Heart left ventricle (tissue), 16 donors: Measurements from ENCODE around the gene DNAH14. TPM values are rescaled to one million over a fixed set of nuclear protein-coding genes. Genes with fewer than 3 reads are reported as not detected.

Experiments used
- ATAC-seq, 4 donors: fragments of 200-7000 bp; cut with Tn5 transposase; one replicate each; pipeline ENCODE4 v1.9.1; 2020 to 2022; ENCODE audit warnings: moderate library complexity in 4 of 4, mild to moderate bottlenecking in 3 of 4, moderate number of reproducible peaks in 1 of 4
- DNase-seq, 5 donors: peaks; one replicate each; pipeline ENCODE4 v3.0.0-alpha.2; 2020
- H3K27ac ChIP-seq, 12 donors: fragments of 200-600 bp; sonication (generic) in 4 of 12; one replicate each; pipeline versions ENCODE4 v1.5.0 to v1.8.0; 2016 to 2022; ENCODE audit warnings: mild to moderate bottlenecking in 2 of 12
- H3K27me3 ChIP-seq, 9 donors: fragments of 200-600 bp; sonication (generic) in 2 of 9; one replicate each; pipeline versions ENCODE4 v1.5.1 to v1.8.0; 2016 to 2022; ENCODE audit warnings: mild to moderate bottlenecking in 3 of 9
- H3K36me3 ChIP-seq, 9 donors: fragments of 200-600 bp; sonication (generic) in 2 of 9; one replicate each; pipeline versions ENCODE4 v1.5.0 to v1.8.0; 2018 to 2022; ENCODE audit warnings: mild to moderate bottlenecking in 2 of 9
- H3K4me1 ChIP-seq, 12 donors: fragments of 200-600 bp; sonication (generic) in 4 of 12; one replicate each; pipeline versions ENCODE4 v1.5.0 to v1.8.0; 2016 to 2022; ENCODE audit warnings: mild to moderate bottlenecking in 3 of 12
- H3K4me3 ChIP-seq, 12 donors: fragments of 200-600 bp; sonication (generic) in 4 of 12; one replicate each; pipeline versions ENCODE4 v1.5.0 to v1.8.0; 2017 to 2022; ENCODE audit warnings: mild to moderate bottlenecking in 9 of 12, moderate library complexity in 4 of 12
- H3K9me3 ChIP-seq, 12 donors: fragments of 200-600 bp; sonication (generic) in 4 of 12; one replicate each; pipeline versions ENCODE4 v1.5.0 to v1.8.0; 2016 to 2022; ENCODE audit warnings: mild to moderate bottlenecking in 1 of 12
- POLR2A ChIP-seq, 2 donors: fragments of 450-650 bp; IDR thresholded peaks; one replicate each; pipeline ENCODE4 v1.6.1; 2017; ENCODE audit warnings: antibody characterized with exemption in 2 of 2, mild to moderate bottlenecking in 2 of 2, moderate library complexity in 2 of 2
- WGBS, 4 donors: extraction: QIAGEN DNeasy Blood & Tissue Kit in 2 of 4; methylation state at CpG; one replicate each; pipeline versions ENCODE4 v1.1.5 to v1.1.7; 2013 to 2018; 5-methylcytosine and 5-hydroxymethylcytosine counted together
- intact Hi-C, 10 donors: fragments of 100-400 bp; cut with DNase I; formaldehyde crosslinking; loops; one replicate each; pipeline versions ENCODE4 v1.11.1 to v1.14.2; 2022
- polyA plus RNA-seq, 2 donors: library from polyadenylated mRNA; stranded (reverse); fragments of 200-250 nt; gene quantifications; one replicate each; pipeline ENCODE4 v1.2.3, GENCODE V29; 2013
- total RNA-seq, 9 donors: library from RNA; depleted of rRNA in 2 of 9; stranded (reverse); fragments of >200 nt in 2 of 9; fragmentation: NEBNext Ultra II Directional in 3 of 9; extraction: Animal tissue kit (Norgen Biotek cat#: 25700) in 3 of 9; gene quantifications; one replicate each; pipeline versions ENCODE4 v1.1.0 to v1.2.4, GENCODE V29; 2016 to 2023
- TF ChIP-seq, protein P1 (sequence below), 12 donors: fragments of 200-600 bp; sonication (generic) in 4 of 12; IDR thresholded peaks; one replicate each; pipeline versions ENCODE4 v1.5.0 to v1.8.0; 2018 to 2022; ENCODE audit warnings: antibody characterized with exemption in 12 of 12, mild to moderate bottlenecking in 5 of 12
- donor health status: ischemic (EF 13 %, LVEDD 7.1; RV severe dilation, severe dysfunction).
- donor health status: healthy with polysubstance abuse.
- donor health status: DM: no; HTN: yes; CAD: no.
- donor health status: DM: no; HTN: no; CAD: no.
- donor health status: ischemic (EF 25% LVEDD 6.9; RV normal size, moderate dysfunction).
- donor health status: ischemic (EF 25% LVEDD 5.7; RV mildly dilated, moderate dysfunction).
- donor health status: healthy.
- donor health status: DM: yes; HTN: yes; CAD: no.
- donor health status: ischemic (EF 35%, LVEDD 5.7; RV mildly dilated, moderate dysfunction).
- donor health status: nonischemic (EF 11% LVEDD 7.7; RV severe dilation, severe dysfunction).
- donor health status: DM: yes; HTN: yes; CAD: no.
- donor health status: PGD.
- donor health status: ischemic (EF 29% LVEDD 5.4; RV normal size, mild dysfunction).
- donor health status: nonischemic (EF 23%, LVEDD 6.1; RV moderate dilation, normal function).

Gene DNAH14
- total and polyA plus RNA-seq, 11 donors = 0.24 to 6.8 (median 2.8) TPM

DNA sequence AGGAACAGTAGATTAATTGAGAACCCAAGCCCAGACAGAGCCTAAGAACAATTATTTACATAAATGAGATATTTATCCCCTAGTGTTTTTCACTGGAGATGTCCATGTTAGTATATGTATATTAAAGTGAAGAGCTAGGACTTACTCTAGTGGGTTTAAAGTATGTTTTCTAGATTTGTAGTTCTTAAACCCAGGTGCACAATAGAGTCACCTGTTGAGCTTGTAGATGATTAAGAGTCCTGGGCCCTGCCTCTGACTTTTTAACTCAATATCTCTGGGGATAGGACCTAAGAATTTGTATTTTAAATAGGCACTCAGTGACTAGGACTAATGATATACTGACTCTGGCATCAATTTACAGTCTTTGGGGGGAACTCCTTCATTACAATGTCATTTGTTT is 112.8 kb downstream of the DNAH14 start:
- intact Hi-C loops = no loop called here

GRCh38 chr1:225044258-225044657 is 114.8 kb downstream of the DNAH14 start:
- no peaks in the 10 kb centered on the region for H3K27me3 ChIP-seq
- intact Hi-C loops = no loop called here
- no peak overlapping the region for H3K4me3 ChIP-seq
- no peak for TF ChIP-seq POLR2A (IDR thresholded peaks at IDR 0.05)
- TF ChIP-seq, protein P1, sequence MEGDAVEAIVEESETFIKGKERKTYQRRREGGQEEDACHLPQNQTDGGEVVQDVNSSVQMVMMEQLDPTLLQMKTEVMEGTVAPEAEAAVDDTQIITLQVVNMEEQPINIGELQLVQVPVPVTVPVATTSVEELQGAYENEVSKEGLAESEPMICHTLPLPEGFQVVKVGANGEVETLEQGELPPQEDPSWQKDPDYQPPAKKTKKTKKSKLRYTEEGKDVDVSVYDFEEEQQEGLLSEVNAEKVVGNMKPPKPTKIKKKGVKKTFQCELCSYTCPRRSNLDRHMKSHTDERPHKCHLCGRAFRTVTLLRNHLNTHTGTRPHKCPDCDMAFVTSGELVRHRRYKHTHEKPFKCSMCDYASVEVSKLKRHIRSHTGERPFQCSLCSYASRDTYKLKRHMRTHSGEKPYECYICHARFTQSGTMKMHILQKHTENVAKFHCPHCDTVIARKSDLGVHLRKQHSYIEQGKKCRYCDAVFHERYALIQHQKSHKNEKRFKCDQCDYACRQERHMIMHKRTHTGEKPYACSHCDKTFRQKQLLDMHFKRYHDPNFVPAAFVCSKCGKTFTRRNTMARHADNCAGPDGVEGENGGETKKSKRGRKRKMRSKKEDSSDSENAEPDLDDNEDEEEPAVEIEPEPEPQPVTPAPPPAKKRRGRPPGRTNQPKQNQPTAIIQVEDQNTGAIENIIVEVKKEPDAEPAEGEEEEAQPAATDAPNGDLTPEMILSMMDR (IDR thresholded peaks at IDR 0.05) = no peak
- H3K36me3 ChIP-seq = no peaks in the 10 kb centered on the region
- H3K27ac ChIP-seq = no peak overlapping the region
- no peaks in the 10 kb centered on the region for H3K4me1 ChIP-seq
- DNase-seq = no peak
- H3K9me3 ChIP-seq = no peaks in the 10 kb centered on the region
- no peak for ATAC-seq

More for the DNA sequence above, 112.8 kb downstream of the DNAH14 start:
- no peaks in the 10 kb centered on the region for H3K4me1 ChIP-seq
- H3K27ac ChIP-seq = no peak overlapping the region
- no peak for TF ChIP-seq POLR2A (IDR thresholded peaks at IDR 0.05)
- TF ChIP-seq, protein P1 (IDR thresholded peaks at IDR 0.05) = no peak
- H3K27me3 ChIP-seq = no peaks in the 10 kb centered on the region
- H3K9me3 ChIP-seq = no peaks in the 10 kb centered on the region
- no peak overlapping the region for H3K4me3 ChIP-seq
- ATAC-seq = no peak
- DNase-seq = no peak
- H3K36me3 ChIP-seq = no peaks in the 10 kb centered on the region

- 91 to 95% (median 93%) methylated on average over 2 of the region's 2 CpGs for WGBS, 4 donors
- no peak for TF ChIP-seq POLR2A (IDR thresholded peaks at IDR 0.05)
- TF ChIP-seq, protein P1 (IDR thresholded peaks at IDR 0.05) = no peak
- H3K4me1 ChIP-seq = no peaks in the 10 kb centered on the region
- ATAC-seq = no peak
- H3K36me3 ChIP-seq = no peaks in the 10 kb centered on the region
- intact Hi-C loops = no loop called here
- no peaks in the 10 kb centered on the region for H3K27me3 ChIP-seq
- no peak for DNase-seq
- no peak overlapping the region for H3K4me3 ChIP-seq
- H3K27ac ChIP-seq = no peak overlapping the region
- peaks cover 0 to 3% (median 0%) of the 10 kb centered on the region in 12 donors for H3K9me3 ChIP-seq
These were observed 120.1 kb downstream of the DNAH14 start for GRCh38 chr1:225049594-225049993.

DNA sequence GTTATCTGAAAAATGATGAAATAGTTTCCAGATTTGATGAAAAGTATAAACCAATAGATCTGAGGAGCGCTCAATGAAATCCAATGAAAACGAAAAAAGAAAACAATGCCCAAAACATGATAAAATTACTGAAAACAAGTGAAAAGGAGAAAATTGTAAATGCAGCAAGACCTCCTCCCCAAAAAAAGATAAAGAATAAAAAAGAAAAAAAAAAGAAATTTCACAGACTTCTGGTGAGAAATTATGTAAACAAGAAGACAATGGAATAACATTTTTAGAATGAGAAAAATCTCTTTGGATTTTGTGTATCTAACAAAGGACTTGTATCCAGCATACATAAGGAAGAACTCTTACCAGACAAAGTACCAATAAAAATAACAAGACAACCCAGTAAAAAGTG is 134.2 kb downstream of the DNAH14 start:
- Histone ChIP-seq H3K9me3 (peaks cover 0 to 15% (median 0%) of the 10 kb centered on the region in 12 donors), H3K27me3 (no peaks in the 10 kb centered on the region), H3K4me1 (no peaks in the 10 kb centered on the region), H3K36me3 (no peaks in the 10 kb centered on the region), H3K27ac (no peak overlapping the region), H3K4me3 (no peak overlapping the region)
- no peak for TF ChIP-seq POLR2A (IDR thresholded peaks at IDR 0.05)
- TF ChIP-seq, protein P1 (IDR thresholded peaks at IDR 0.05) = no peak
- WGBS, 4 donors = 87 to 90% (median 89%) methylated on average over 2 of the region's 2 CpGs
- ATAC-seq = no peak
- intact Hi-C loops = no loop called here
- DNase-seq = no peak
